A549 (cell line): ENCODE measurements around the gene CAPN14. TPM values are rescaled to one million over a fixed set of nuclear protein-coding genes. Genes with fewer than 3 reads are reported as not detected.
A peak's percentile ranks its signal among the peaks of the same experiment; 100 is the strongest.

Experiments used
- ATAC-seq, 2 experiments: fragments of 200-7000 bp in 1 of 2; fragments of >200 bp in 1 of 2; cut with Nextera tagmentation in 1 of 2; cut with Tn5 transposase in 1 of 2; 3 replicates each; pipeline versions ENCODE4 v1.8.0 to v1.9.1; 2018 to 2020; ENCODE audit warnings: mild to moderate bottlenecking in 1 of 2, moderate library complexity in 1 of 2
- CTCF ChIA-PET: fragments of 300-600 bp; sonication (Branson Sonifier 250); formaldehyde crosslinking; extraction: SDS; loops from one replicate; lab custom pipeline; 2021; ENCODE audit warnings: antibody characterized with exemption, inconsistent platforms; lab: Yijun Ruan, JAX
- POLR2A ChIA-PET: fragments of 350-600 bp; formaldehyde crosslinking; extraction: SDS; loops from one replicate; lab custom pipeline; 2021; ENCODE audit warnings: antibody characterized with exemption, inconsistent platforms; lab: Yijun Ruan, JAX
- DNase-seq, 2 experiments: peaks; one replicate each; pipeline versions ENCODE4 v3.0.0 to v3.0.0-alpha.2; 2011 to 2016; ENCODE audit warnings: low read depth in 1 of 2, low spot score in 1 of 2
- FAIRE-seq: peaks from 2 replicates; lab custom pipeline; 2011; peaks lifted over from hg19 to GRCh38; lab: Jason Lieb, UNC
- H3K27ac ChIP-seq, 2 experiments: fragments of >200 bp; sonication (Bioruptor Twin); formaldehyde crosslinking; 3 replicates each; pipeline ENCODE4 v1.5.1; 2016 to 2017
- H3K4me1 ChIP-seq: fragments of >200 bp; sonication (Bioruptor Twin); formaldehyde crosslinking; 3 replicates; pipeline ENCODE4 v1.6.1; 2016
- H3K4me2 ChIP-seq: fragments of >200 bp; sonication (Bioruptor Twin); formaldehyde crosslinking; 3 replicates; pipeline ENCODE4 v1.6.1; 2016
- H3K4me3 ChIP-seq: fragments of >200 bp; sonication (Bioruptor Twin); formaldehyde crosslinking; 3 replicates; pipeline ENCODE4 v1.5.1; 2016
- H3K9me3 ChIP-seq: fragments of >200 bp; sonication (Bioruptor Twin); formaldehyde crosslinking; 3 replicates; pipeline ENCODE4 v1.6.1; 2016
- CBX2 ChIP-seq: fragments of 200-600 bp; sonication (generic); IDR thresholded peaks from 2 replicates; pipeline ENCODE4 v1.6.1; 2016; ENCODE audit warnings: low read depth, mild to moderate bottlenecking, borderline replicate concordance
- CBX8 ChIP-seq: fragments of 200-600 bp; sonication (generic); IDR thresholded peaks from 2 replicates; pipeline ENCODE4 v1.6.1; 2016
- FOSB ChIP-seq: fragments of 250-450 bp; sonication (Bioruptor Pico); IDR thresholded peaks from 2 replicates; pipeline ENCODE4 v1.5.0; 2020; ENCODE audit warnings: mild to moderate bottlenecking, moderate library complexity
- FOSL2 ChIP-seq, 2 experiments: fragments of 450-650 bp in 1 of 2; fragments of >200 bp in 1 of 2; sonication (Bioruptor Twin) in 1 of 2; formaldehyde crosslinking; IDR thresholded peaks; 2 replicates each; pipeline versions ENCODE4 v1.5.0 to v1.6.1; 2016 to 2020; ENCODE audit warnings: mild to moderate bottlenecking in 1 of 2, moderate library complexity in 1 of 2
- GATA3 ChIP-seq: IDR thresholded peaks from 2 replicates; pipeline ENCODE4 v1.6.1; 2012; ENCODE audit warnings: borderline replicate concordance
- HEYL ChIP-seq: fragments of 250-450 bp; sonication (Bioruptor Pico); IDR thresholded peaks from 2 replicates; pipeline ENCODE4 v1.8.0; 2021; ENCODE audit warnings: mild to moderate bottlenecking, moderate library complexity
- JUNB ChIP-seq: fragments of >200 bp; sonication (Bioruptor Twin); formaldehyde crosslinking; IDR thresholded peaks from 2 replicates; pipeline ENCODE4 v1.6.1; 2016
- MAFK ChIP-seq: fragments of 450-650 bp; IDR thresholded peaks from 2 replicates; pipeline ENCODE4 v1.6.1; 2014; ENCODE audit not compliant: partially characterized antibody
- MAZ ChIP-seq: fragments of 150-350 bp; IDR thresholded peaks from 2 replicates; pipeline ENCODE4 v1.6.1; 2014; ENCODE audit warnings: antibody characterized with exemption, low read depth, low read length, borderline replicate concordance
- NFE2L2 ChIP-seq: fragments of 150-350 bp; conservative IDR thresholded peaks from 2 replicates; pipeline ENCODE4 v1.6.1; 2014; ENCODE audit warnings: low read length
- NPAS2 ChIP-seq: fragments of 250-450 bp; sonication (Bioruptor Pico); IDR thresholded peaks from 2 replicates; pipeline ENCODE4 v1.8.0; 2022; ENCODE audit warnings: mild to moderate bottlenecking, moderate library complexity, borderline replicate concordance
- PHF8 ChIP-seq: fragments of 200-600 bp; sonication (generic); IDR thresholded peaks from 2 replicates; pipeline ENCODE4 v1.6.1; 2016; ENCODE audit warnings: low read depth, mild to moderate bottlenecking, antibody characterized with exemption, moderate library complexity, borderline replicate concordance
- POLR2A ChIP-seq: IDR thresholded peaks from 2 replicates; pipeline ENCODE4 v1.6.1; 2012; ENCODE audit warnings: mild to moderate bottlenecking, low read length
- RAD21 ChIP-seq, 2 experiments: fragments of >200 bp in 1 of 2; sonication (Bioruptor Twin) in 1 of 2; formaldehyde crosslinking in 1 of 2; IDR thresholded peaks in 1 of 2; conservative IDR thresholded peaks in 1 of 2; 2 replicates in 1 of 2; 3 replicates in 1 of 2; pipeline ENCODE4 v1.6.1; 2012 to 2018; ENCODE audit warnings: inconsistent platforms in 1 of 2
- RCOR1 ChIP-seq: fragments of 150-350 bp; IDR thresholded peaks from 2 replicates; pipeline ENCODE4 v1.6.1; 2014; ENCODE audit warnings: antibody characterized with exemption, low read length, low read depth
- RFX5 ChIP-seq: fragments of 450-650 bp; IDR thresholded peaks from 2 replicates; pipeline ENCODE4 v1.7.1; 2014; ENCODE audit warnings: antibody characterized with exemption, mild to moderate bottlenecking, moderate library complexity
- RNF2 ChIP-seq: fragments of 200-600 bp; sonication (generic); IDR thresholded peaks from 2 replicates; pipeline ENCODE4 v1.6.1; 2016; ENCODE audit warnings: low read depth, mild to moderate bottlenecking, antibody characterized with exemption, moderate library complexity, borderline replicate concordance
- SMC3 ChIP-seq: fragments of >200 bp; sonication (Bioruptor Twin); formaldehyde crosslinking; IDR thresholded peaks from 3 replicates; pipeline ENCODE4 v1.6.1; 2018; ENCODE audit warnings: inconsistent platforms
- ZFP36 ChIP-seq: fragments of 450-650 bp; IDR thresholded peaks from 2 replicates; pipeline ENCODE4 v1.6.1; 2014; ENCODE audit warnings: borderline replicate concordance; ENCODE audit not compliant: partially characterized antibody
- WGBS: methylation state at CpG from one replicate; pipeline ENCODE4 v1.1.6; 2017; ENCODE audit errors: missing lambda C conversion rate; 5-methylcytosine and 5-hydroxymethylcytosine counted together
- polyA plus RNA-seq, 4 experiments: library from polyadenylated mRNA; depleted of rRNA in 3 of 4; stranded (reverse); fragments of >200 nt; fragmentation: RNase III in 1 of 4; extraction: RNeasy Plus Mini Kit Qiagen cat#74134 plus additional on column Dnase treatment in 1 of 4; gene quantifications; 2 replicates in 3 of 4; 3 replicates in 1 of 4; pipeline ENCODE4 v1.2.3, GENCODE V29; 2011 to 2017
- TF ChIP-seq, protein P1 (sequence below): IDR thresholded peaks from 2 replicates; pipeline ENCODE4 v1.6.1; 2012
- TF ChIP-seq, protein P2 (sequence below): fragments of 250-450 bp; sonication (Bioruptor Pico); IDR thresholded peaks from 2 replicates; pipeline ENCODE4 v1.5.0; 2020; ENCODE audit warnings: low read depth, mild to moderate bottlenecking, moderate library complexity
- TF ChIP-seq, protein P3 (sequence below): fragments of >200 bp; sonication (Bioruptor Twin); formaldehyde crosslinking; IDR thresholded peaks from 2 replicates; pipeline ENCODE4 v1.6.1; 2016
- TF ChIP-seq, protein P4 (sequence below): fragments of >200 bp; sonication (Bioruptor Twin); formaldehyde crosslinking; IDR thresholded peaks from 3 replicates; pipeline ENCODE4 v1.5.1; 2016
- TF ChIP-seq, protein P5 (sequence below): fragments of 250-450 bp; sonication (Bioruptor Pico); IDR thresholded peaks from 2 replicates; pipeline ENCODE4 v1.5.0; 2021; ENCODE audit warnings: mild to moderate bottlenecking, moderate library complexity, borderline replicate concordance
- TF ChIP-seq, protein P6 (sequence below): fragments of >200 bp; sonication (Bioruptor Twin); formaldehyde crosslinking; IDR thresholded peaks from 3 replicates; pipeline ENCODE4 v1.6.1; 2016
- TF ChIP-seq, protein P7 (sequence below): fragments of 200-600 bp; sonication (generic); IDR thresholded peaks from 2 replicates; pipeline ENCODE4 v1.6.1; 2016; ENCODE audit warnings: antibody characterized with exemption, mild to moderate bottlenecking, moderate library complexity

Gene CAPN14
- polyA plus RNA-seq, 2 of the 4 experiments (the other 2 are of a cell fraction) = 0.04 to 0.06 TPM

DNA sequence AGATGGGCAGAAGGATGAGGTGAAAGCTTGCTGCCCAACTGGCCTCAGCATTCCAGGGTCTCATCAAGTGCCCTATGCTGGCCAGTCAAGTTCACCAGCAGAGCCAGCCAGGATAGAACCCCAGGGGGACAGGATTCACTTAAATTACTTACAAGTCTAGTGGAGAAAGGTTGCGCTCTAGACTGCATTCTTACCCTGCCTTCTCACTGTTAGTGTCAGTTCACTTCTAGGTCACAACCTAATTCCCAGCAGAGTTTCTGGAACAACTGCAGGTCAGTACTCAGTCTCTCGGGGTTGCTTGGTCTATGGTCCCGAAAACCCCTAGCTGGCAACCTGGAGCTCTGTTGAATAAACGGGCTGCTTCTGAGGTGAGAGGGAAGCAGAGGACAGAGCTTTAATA lies 46.2 kb downstream of the CAPN14 start:
- TF ChIP-seq, protein P1, sequence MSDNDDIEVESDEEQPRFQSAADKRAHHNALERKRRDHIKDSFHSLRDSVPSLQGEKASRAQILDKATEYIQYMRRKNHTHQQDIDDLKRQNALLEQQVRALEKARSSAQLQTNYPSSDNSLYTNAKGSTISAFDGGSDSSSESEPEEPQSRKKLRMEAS = no peak
- no peak for TF ChIP-seq HEYL (CRISPR knock-in tag)
- no peak for TF ChIP-seq RFX5
- TF ChIP-seq, protein P2, sequence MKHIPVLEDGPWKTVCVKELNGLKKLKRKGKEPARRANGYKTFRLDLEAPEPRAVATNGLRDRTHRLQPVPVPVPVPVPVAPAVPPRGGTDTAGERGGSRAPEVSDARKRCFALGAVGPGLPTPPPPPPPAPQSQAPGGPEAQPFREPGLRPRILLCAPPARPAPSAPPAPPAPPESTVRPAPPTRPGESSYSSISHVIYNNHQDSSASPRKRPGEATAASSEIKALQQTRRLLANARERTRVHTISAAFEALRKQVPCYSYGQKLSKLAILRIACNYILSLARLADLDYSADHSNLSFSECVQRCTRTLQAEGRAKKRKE (CRISPR knock-in tag) = no peak
- no peak for TF ChIP-seq MAFK
- TF ChIP-seq NPAS2 (CRISPR knock-in tag) = no peak
- TF ChIP-seq CBX2 = no peak
- TF ChIP-seq MAZ = no peak
- TF ChIP-seq POLR2A = no peak
- no peak for TF ChIP-seq FOSB
- no peak for TF ChIP-seq GATA3
- TF ChIP-seq RAD21 (conservative IDR thresholded peaks at IDR 0.05 in 1 of 2, IDR thresholded peaks at IDR 0.05 in 1 of 2) = no peak
- TF ChIP-seq NFE2L2 = no peak
- TF ChIP-seq CBX8 = no peak
- no peak overlapping the region for H3K4me2 ChIP-seq
- H3K4me3 ChIP-seq = no peak overlapping the region
- DNase-seq (no peak), ATAC-seq (no peak), FAIRE-seq (no peak)
- 34% methylated on average over 4 of the region's 4 CpGs for WGBS
- H3K27ac ChIP-seq = no peak overlapping the region
- ChIA-PET POLR2A (no interaction called here), CTCF (interaction anchor here (0.9 to 18.8 kb wide), 16 partner anchors 8 to 1006 kb away, joined by 3 to 272 read pairs (median 10); partner anchors contain the start of gene GALNT14)
- H3K9me3 ChIP-seq = no peaks in the 10 kb centered on the region
- H3K4me1 ChIP-seq = no peaks in the 10 kb centered on the region

DNA sequence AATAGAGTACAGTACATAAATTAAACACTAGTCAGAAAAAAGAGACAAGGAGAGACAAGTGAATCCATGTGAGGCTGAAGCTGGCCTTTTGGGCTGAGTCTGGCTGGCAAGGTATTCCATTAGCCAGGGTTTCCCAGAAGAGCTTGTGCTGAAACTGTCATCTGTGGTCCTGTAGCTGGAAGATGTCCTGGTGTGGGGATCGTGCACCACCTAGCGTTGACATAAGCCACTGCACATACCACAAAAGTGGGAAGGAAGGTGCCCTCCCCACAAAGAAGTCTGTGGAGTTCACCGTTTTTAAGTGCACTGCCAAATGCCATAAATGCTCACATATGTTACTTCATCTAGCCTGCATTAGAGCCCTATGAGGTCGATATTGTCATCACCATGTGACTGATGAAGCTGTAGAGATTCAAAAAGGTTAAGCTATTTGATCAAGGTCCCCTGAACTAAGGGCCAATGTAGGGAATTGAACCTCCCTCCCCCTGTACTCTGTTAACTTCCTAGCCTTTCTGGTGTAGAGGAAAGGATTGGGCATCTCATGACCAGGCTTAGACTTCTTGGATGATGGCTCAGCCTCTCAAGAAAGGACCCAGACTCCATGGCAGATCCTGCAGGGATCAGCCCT lies 47.1 kb downstream of the CAPN14 start:
- DNase-seq = peak; percentile 78 to 84
- H3K27ac ChIP-seq = no peak overlapping the region
- no peak overlapping the region for H3K4me3 ChIP-seq
- FAIRE-seq = peak; percentile 98
- CTCF ChIA-PET = interaction anchor here (0.5 to 18.8 kb wide), 78 partner anchors 9 to 1082 kb away, joined by 3 to 272 read pairs (median 4); partner anchors contain the start of gene GALNT14
- ATAC-seq = peak; percentile 92 to 98
- 2% methylated on average over 4 of the region's 4 CpGs for WGBS
- POLR2A ChIA-PET = interaction anchor here (0.8 kb wide), 1 partner anchor 64 kb away, joined by 5 read pairs; the partner anchor contains the start of gene EHD3
- no peaks in the 10 kb centered on the region for H3K9me3 ChIP-seq
- no peak overlapping the region for H3K4me2 ChIP-seq
- no peak for TF ChIP-seq FOSL2 (IDR thresholded peaks at IDR 0.05)
- TF ChIP-seq FOSL2 (CRISPR knock-in tag; IDR thresholded peaks at IDR 0.05) = no peak
- TF ChIP-seq ZFP36 = no peak
- no peak for TF ChIP-seq JUNB
- no peak for TF ChIP-seq RNF2
- TF ChIP-seq RAD21 (conservative IDR thresholded peaks at IDR 0.05 in 1 of 2, IDR thresholded peaks at IDR 0.05 in 1 of 2) = peak; percentile 96 to 98
- TF ChIP-seq, protein P3, sequence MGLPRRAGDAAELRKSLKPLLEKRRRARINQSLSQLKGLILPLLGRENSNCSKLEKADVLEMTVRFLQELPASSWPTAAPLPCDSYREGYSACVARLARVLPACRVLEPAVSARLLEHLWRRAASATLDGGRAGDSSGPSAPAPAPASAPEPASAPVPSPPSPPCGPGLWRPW = no peak
- TF ChIP-seq SMC3 = peak; percentile 95
- TF ChIP-seq MAFK = no peak
- no peak for TF ChIP-seq RCOR1
- TF ChIP-seq, protein P4, sequence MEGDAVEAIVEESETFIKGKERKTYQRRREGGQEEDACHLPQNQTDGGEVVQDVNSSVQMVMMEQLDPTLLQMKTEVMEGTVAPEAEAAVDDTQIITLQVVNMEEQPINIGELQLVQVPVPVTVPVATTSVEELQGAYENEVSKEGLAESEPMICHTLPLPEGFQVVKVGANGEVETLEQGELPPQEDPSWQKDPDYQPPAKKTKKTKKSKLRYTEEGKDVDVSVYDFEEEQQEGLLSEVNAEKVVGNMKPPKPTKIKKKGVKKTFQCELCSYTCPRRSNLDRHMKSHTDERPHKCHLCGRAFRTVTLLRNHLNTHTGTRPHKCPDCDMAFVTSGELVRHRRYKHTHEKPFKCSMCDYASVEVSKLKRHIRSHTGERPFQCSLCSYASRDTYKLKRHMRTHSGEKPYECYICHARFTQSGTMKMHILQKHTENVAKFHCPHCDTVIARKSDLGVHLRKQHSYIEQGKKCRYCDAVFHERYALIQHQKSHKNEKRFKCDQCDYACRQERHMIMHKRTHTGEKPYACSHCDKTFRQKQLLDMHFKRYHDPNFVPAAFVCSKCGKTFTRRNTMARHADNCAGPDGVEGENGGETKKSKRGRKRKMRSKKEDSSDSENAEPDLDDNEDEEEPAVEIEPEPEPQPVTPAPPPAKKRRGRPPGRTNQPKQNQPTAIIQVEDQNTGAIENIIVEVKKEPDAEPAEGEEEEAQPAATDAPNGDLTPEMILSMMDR = peak; percentile 97
- TF ChIP-seq, protein P5, sequence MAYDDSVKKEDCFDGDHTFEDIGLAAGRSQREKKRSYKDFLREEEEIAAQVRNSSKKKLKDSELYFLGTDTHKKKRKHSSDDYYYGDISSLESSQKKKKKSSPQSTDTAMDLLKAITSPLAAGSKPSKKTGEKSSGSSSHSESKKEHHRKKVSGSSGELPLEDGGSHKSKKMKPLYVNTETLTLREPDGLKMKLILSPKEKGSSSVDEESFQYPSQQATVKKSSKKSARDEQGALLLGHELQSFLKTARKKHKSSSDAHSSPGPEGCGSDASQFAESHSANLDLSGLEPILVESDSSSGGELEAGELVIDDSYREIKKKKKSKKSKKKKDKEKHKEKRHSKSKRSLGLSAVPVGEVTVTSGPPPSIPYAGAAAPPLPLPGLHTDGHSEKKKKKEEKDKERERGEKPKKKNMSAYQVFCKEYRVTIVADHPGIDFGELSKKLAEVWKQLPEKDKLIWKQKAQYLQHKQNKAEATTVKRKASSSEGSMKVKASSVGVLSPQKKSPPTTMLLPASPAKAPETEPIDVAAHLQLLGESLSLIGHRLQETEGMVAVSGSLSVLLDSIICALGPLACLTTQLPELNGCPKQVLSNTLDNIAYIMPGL (CRISPR knock-in tag) = no peak
- no peak for TF ChIP-seq CBX8
- TF ChIP-seq, protein P6, sequence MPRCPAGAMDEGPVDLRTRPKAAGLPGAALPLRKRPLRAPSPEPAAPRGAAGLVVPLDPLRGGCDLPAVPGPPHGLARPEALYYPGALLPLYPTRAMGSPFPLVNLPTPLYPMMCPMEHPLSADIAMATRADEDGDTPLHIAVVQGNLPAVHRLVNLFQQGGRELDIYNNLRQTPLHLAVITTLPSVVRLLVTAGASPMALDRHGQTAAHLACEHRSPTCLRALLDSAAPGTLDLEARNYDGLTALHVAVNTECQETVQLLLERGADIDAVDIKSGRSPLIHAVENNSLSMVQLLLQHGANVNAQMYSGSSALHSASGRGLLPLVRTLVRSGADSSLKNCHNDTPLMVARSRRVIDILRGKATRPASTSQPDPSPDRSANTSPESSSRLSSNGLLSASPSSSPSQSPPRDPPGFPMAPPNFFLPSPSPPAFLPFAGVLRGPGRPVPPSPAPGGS = no peak
- TF ChIP-seq PHF8 = no peak
- TF ChIP-seq, protein P7, sequence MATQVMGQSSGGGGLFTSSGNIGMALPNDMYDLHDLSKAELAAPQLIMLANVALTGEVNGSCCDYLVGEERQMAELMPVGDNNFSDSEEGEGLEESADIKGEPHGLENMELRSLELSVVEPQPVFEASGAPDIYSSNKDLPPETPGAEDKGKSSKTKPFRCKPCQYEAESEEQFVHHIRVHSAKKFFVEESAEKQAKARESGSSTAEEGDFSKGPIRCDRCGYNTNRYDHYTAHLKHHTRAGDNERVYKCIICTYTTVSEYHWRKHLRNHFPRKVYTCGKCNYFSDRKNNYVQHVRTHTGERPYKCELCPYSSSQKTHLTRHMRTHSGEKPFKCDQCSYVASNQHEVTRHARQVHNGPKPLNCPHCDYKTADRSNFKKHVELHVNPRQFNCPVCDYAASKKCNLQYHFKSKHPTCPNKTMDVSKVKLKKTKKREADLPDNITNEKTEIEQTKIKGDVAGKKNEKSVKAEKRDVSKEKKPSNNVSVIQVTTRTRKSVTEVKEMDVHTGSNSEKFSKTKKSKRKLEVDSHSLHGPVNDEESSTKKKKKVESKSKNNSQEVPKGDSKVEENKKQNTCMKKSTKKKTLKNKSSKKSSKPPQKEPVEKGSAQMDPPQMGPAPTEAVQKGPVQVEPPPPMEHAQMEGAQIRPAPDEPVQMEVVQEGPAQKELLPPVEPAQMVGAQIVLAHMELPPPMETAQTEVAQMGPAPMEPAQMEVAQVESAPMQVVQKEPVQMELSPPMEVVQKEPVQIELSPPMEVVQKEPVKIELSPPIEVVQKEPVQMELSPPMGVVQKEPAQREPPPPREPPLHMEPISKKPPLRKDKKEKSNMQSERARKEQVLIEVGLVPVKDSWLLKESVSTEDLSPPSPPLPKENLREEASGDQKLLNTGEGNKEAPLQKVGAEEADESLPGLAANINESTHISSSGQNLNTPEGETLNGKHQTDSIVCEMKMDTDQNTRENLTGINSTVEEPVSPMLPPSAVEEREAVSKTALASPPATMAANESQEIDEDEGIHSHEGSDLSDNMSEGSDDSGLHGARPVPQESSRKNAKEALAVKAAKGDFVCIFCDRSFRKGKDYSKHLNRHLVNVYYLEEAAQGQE = no peak
- no peak for TF ChIP-seq HEYL (CRISPR knock-in tag)
- H3K4me1 ChIP-seq = no peaks in the 10 kb centered on the region
